H1 (cell line): ENCODE measurements around the gene TCF4. TPM values are rescaled to one million over a fixed set of nuclear protein-coding genes. Genes with fewer than 3 reads are reported as not detected.

Source experiments
- CTCF ChIA-PET: fragments of 300-600 bp; sonication (Branson Sonifier 250); formaldehyde crosslinking; loops from one replicate; lab custom pipeline; 2021; ENCODE audit not compliant: partially characterized antibody; lab: Charles Lee
- POLR2A ChIA-PET: fragments of 300-600 bp; sonication (Branson Sonifier 250); formaldehyde crosslinking; loops from one replicate; lab custom pipeline; 2021; ENCODE audit warnings: inconsistent platforms; ENCODE audit not compliant: partially characterized antibody; lab: Charles Lee
- DNase-seq, 2 experiments: peaks; one replicate each; pipeline versions ENCODE4 v3.0.0 to v3.0.0-alpha.2; 2010 to 2022; ENCODE audit warnings: low spot score in 2 of 2, low read depth in 1 of 2, mixed read lengths in 1 of 2
- FAIRE-seq: peaks from 2 replicates; lab custom pipeline; 2011; peaks lifted over from hg19 to GRCh38; lab: Jason Lieb, UNC
- H2AFZ ChIP-seq: 2 replicates; pipeline ENCODE4 v1.8.1; 2012; ENCODE audit warnings: low read length, inconsistent platforms
- H2AK5ac ChIP-seq: 2 replicates; pipeline ENCODE4 v1.6.1; 2013; ENCODE audit warnings: low read depth, low read length
- H2BK120ac ChIP-seq: replicated peaks from 2 replicates; pipeline ENCODE3; 2013; ENCODE audit warnings: low read depth, low read length, inconsistent platforms
- H2BK12ac ChIP-seq: 2 replicates; pipeline ENCODE4 v1.6.1; 2013; ENCODE audit warnings: low read depth, low read length
- H2BK15ac ChIP-seq: 2 replicates; pipeline ENCODE4 v1.6.1; 2013; ENCODE audit warnings: low read length
- H2BK20ac ChIP-seq: 2 replicates; pipeline ENCODE4 v1.6.1; 2013; ENCODE audit warnings: low read length
- H2BK5ac ChIP-seq: 2 replicates; pipeline ENCODE4 v1.6.1; 2013; ENCODE audit warnings: low read depth, low read length
- H3K14ac ChIP-seq: 2 replicates; pipeline ENCODE4 v1.6.1; 2013; ENCODE audit warnings: inconsistent platforms; ENCODE audit not compliant: insufficient read length
- H3K18ac ChIP-seq: 2 replicates; pipeline ENCODE4 v1.6.1; 2013; ENCODE audit warnings: low read length; ENCODE audit errors: extremely low read depth
- H3K23ac ChIP-seq: 2 replicates; pipeline ENCODE4 v1.6.1; 2013; ENCODE audit warnings: inconsistent platforms; ENCODE audit not compliant: insufficient read length
- H3K23me2 ChIP-seq: 2 replicates; pipeline ENCODE4 v1.6.1; 2013; ENCODE audit warnings: low read depth, low read length
- H3K27ac ChIP-seq: 2 replicates; pipeline ENCODE4 v1.6.1; 2011; ENCODE audit warnings: low read depth, low read length, inconsistent platforms
- H3K27me3 ChIP-seq, 4 experiments: replicated peaks in 1 of 4; 1 replicate in 1 of 4; 2 replicates in 3 of 4; pipeline versions ENCODE4 v1.6.1 to v1.8.1; 2011 to 2013; ENCODE audit warnings: low read length in 3 of 4, mild to moderate bottlenecking in 3 of 4, inconsistent platforms in 2 of 4, mixed read lengths in 2 of 4, moderate library complexity in 1 of 4; ENCODE audit not compliant: control insufficient read depth in 3 of 4, insufficient read depth in 3 of 4; ENCODE audit errors: extremely low read depth in 1 of 4
- H3K36me3 ChIP-seq, 4 experiments: 2 replicates each; pipeline versions ENCODE4 v1.6.1 to v1.8.1; 2011 to 2013; ENCODE audit warnings: mild to moderate bottlenecking in 4 of 4, low read length in 3 of 4, moderate library complexity in 2 of 4, control low read depth in 1 of 4, inconsistent platforms in 1 of 4; ENCODE audit not compliant: insufficient read depth in 4 of 4, control insufficient read depth in 2 of 4
- H3K4ac ChIP-seq: replicated peaks from 2 replicates; pipeline ENCODE3; 2013; ENCODE audit warnings: low read length, low read depth, mixed read lengths, inconsistent platforms; ENCODE audit not compliant: insufficient read length
- H3K4me1 ChIP-seq, 4 experiments: replicated peaks in 1 of 4; 1 replicate in 1 of 4; 2 replicates in 3 of 4; pipeline versions ENCODE4 v1.6.1 to v1.8.1; 2011 to 2013; ENCODE audit warnings: low read length in 3 of 4, inconsistent platforms in 2 of 4, mixed read lengths in 1 of 4; ENCODE audit not compliant: insufficient read depth in 4 of 4, control insufficient read depth in 3 of 4
- H3K4me2 ChIP-seq, 2 experiments: 2 replicates each; pipeline versions ENCODE4 v1.6.1 to v1.8.1; 2011 to 2013; ENCODE audit warnings: low read depth in 2 of 2, low read length in 2 of 2, control low read depth in 1 of 2, inconsistent platforms in 1 of 2, mild to moderate bottlenecking in 1 of 2; ENCODE audit not compliant: insufficient read depth in 1 of 2
- H3K4me3 ChIP-seq, 4 experiments: fragments of 200-600, 300-600 bp in 1 of 4; sonication (generic), shearing (Covaris generic), sonication (Bioruptor Twin) in 1 of 4; 2 replicates each; pipeline versions ENCODE4 v1.5.1 to v1.8.1; 2011 to 2016; ENCODE audit warnings: low read length in 4 of 4, low read depth in 3 of 4, control low read depth in 2 of 4, inconsistent platforms in 2 of 4, mild to moderate bottlenecking in 2 of 4, mixed read lengths in 1 of 4, moderate library complexity in 1 of 4; ENCODE audit not compliant: insufficient read depth in 2 of 4; ENCODE audit errors: extremely low read depth in 1 of 4
- H3K56ac ChIP-seq: replicated peaks from 2 replicates; pipeline ENCODE3; 2013; ENCODE audit warnings: low read depth, mild to moderate bottlenecking, mixed read lengths, low read length, inconsistent platforms; ENCODE audit not compliant: insufficient read length
- H3K79me1 ChIP-seq: 2 replicates; pipeline ENCODE4 v1.6.1; 2013; ENCODE audit warnings: low read depth, low read length, control low read depth
- H3K79me2 ChIP-seq, 2 experiments: 2 replicates each; pipeline versions ENCODE4 v1.6.1 to v1.8.1; 2012 to 2013; ENCODE audit warnings: low read length in 2 of 2, mild to moderate bottlenecking in 2 of 2, inconsistent platforms in 1 of 2; ENCODE audit not compliant: insufficient read depth in 2 of 2, control insufficient read depth in 1 of 2
- H3K9ac ChIP-seq, 4 experiments: replicated peaks in 1 of 4; 1 replicate in 1 of 4; 2 replicates in 3 of 4; pipeline versions ENCODE4 v1.6.1 to v1.8.1; 2011 to 2013; ENCODE audit warnings: low read depth in 3 of 4, low read length in 3 of 4, control low read depth in 2 of 4, mild to moderate bottlenecking in 2 of 4, moderate library complexity in 2 of 4, inconsistent platforms in 1 of 4; ENCODE audit errors: extremely low read depth in 1 of 4
- H3K9me3 ChIP-seq, 2 experiments: 2 replicates each; pipeline versions ENCODE4 v1.6.1 to v1.8.1; 2012 to 2013; ENCODE audit warnings: mild to moderate bottlenecking in 2 of 2, moderate library complexity in 2 of 2, control low read depth in 1 of 2, inconsistent platforms in 1 of 2, low read depth in 1 of 2, low read length in 1 of 2, mixed read lengths in 1 of 2; ENCODE audit not compliant: insufficient read depth in 2 of 2
- H4K20me1 ChIP-seq, 2 experiments: replicated peaks in 1 of 2; 2 replicates each; pipeline versions ENCODE3 to v1.8.1; 2011 to 2013; ENCODE audit warnings: inconsistent platforms in 2 of 2, low read length in 2 of 2, mild to moderate bottlenecking in 1 of 2; ENCODE audit not compliant: insufficient read depth in 2 of 2, control insufficient read depth in 1 of 2
- H4K5ac ChIP-seq: 2 replicates; pipeline ENCODE4 v1.6.1; 2013; ENCODE audit warnings: low read length, low read depth, mixed read lengths, inconsistent platforms; ENCODE audit not compliant: insufficient read length
- H4K8ac ChIP-seq: 2 replicates; pipeline ENCODE4 v1.8.0; 2013; ENCODE audit warnings: mild to moderate bottlenecking, moderate library complexity, low read length, inconsistent platforms; ENCODE audit not compliant: insufficient read depth; ENCODE audit errors: extremely low read depth
- H4K91ac ChIP-seq: replicated peaks from 2 replicates; pipeline ENCODE3; 2013; ENCODE audit warnings: low read length, mixed read lengths, inconsistent platforms; ENCODE audit not compliant: insufficient read length
- JUND ChIP-seq: IDR thresholded peaks from 2 replicates; pipeline ENCODE4 v1.6.1; 2011; ENCODE audit warnings: mild to moderate bottlenecking, improper control_type of control experiment, low read length
- RNF2 ChIP-seq: fragments of 200-900, 300-1000 bp; sonication (generic); IDR thresholded peaks from 2 replicates; pipeline ENCODE4 v1.7.1; 2016; ENCODE audit warnings: borderline replicate concordance, low read depth, mild to moderate bottlenecking, antibody characterized with exemption, low read length; ENCODE audit not compliant: poor library complexity, severe bottlenecking; ENCODE audit errors: missing control alignments
- SP1 ChIP-seq: IDR thresholded peaks from 2 replicates; pipeline ENCODE4 v1.6.1; 2011; ENCODE audit warnings: low read depth, low read length
- SUZ12 ChIP-seq: fragments of 200-600 bp; sonication (generic); IDR thresholded peaks from 2 replicates; pipeline ENCODE4 v1.6.1; 2012; ENCODE audit warnings: mild to moderate bottlenecking, inconsistent platforms, low read length, moderate library complexity, mixed read lengths
- WGBS, 2 experiments: shearing (Covaris generic) in 1 of 2; methylation state at CpG; one replicate each; pipeline versions ENCODE4 v1.1.6 to v1.1.7; 2013 to 2015; ENCODE audit warnings: low lambda C conversion rate in 2 of 2, mixed read lengths in 2 of 2, inconsistent platforms in 1 of 2, low coverage in 1 of 2, missing lambda C conversion rate in 1 of 2; ENCODE audit not compliant: insufficient replicate concordance in 2 of 2, insufficient coverage in 1 of 2, insufficient read length in 1 of 2; ENCODE audit errors: extremely low coverage in 1 of 2, missing lambda C conversion rate in 1 of 2; 5-methylcytosine and 5-hydroxymethylcytosine counted together
- polyA plus RNA-seq, 7 experiments: library from polyadenylated mRNA; depleted of rRNA in 3 of 7; stranded (reverse) in 5 of 7; unstranded in 2 of 7; fragments of >200 nt in 5 of 7; fragments of 200-250 nt in 2 of 7; gene quantifications; 1 replicate in 5 of 7; 2 replicates in 1 of 7; 4 replicates in 1 of 7; pipeline versions ENCODE4 v1.2.1 to v1.2.3, GENCODE V29; 2011 to 2013; ENCODE audit warnings: missing spikeins in 2 of 7, mixed read lengths in 2 of 7
- total RNA-seq: library from RNA; stranded (reverse); fragmentation: NEBNext Ultra II Directional; extraction: Animal tissue kit (Norgen Biotek cat#: 25700); gene quantifications from 2 replicates; pipeline ENCODE4 v1.2.1, GENCODE V29; 2021

TCF4 gene
- total and polyA plus RNA-seq, 2 of the 8 experiments (the other 6 are each of a cell fraction or from before 2014, with no cell fraction given): 59.3 to 118 TPM

DNA sequence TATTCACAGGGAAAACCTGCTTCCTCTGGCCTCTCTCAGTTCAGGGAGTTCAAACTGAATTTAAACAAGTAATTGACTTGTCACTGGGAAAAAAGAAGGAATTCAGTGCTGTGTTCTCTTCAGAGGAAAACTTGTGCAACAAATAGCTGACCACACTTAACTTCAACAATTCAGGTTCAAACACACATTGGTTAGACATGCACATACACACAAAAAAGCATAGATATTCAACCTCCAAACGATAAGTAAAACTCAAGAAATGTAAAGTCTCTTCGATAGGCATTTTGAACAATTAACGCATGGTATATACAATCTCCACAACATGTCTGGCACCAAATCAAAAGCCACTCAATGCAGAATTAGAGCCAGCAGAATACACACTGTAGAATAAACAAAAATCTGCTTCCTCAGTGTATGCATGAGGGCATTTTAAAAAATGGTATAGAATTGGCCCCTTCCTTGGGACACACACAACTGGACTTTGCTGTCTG, 269.0 kb downstream of the TCF4 start:
- H3K56ac ChIP-seq: no peak overlapping the region
- H3K79me2 ChIP-seq: peaks cover 0 to 49% of the 10 kb centered on the region in 2 experiments; a peak in 2 of 4 replicates
- H2AFZ ChIP-seq: no peak overlapping the region
- peaks cover 2 to 4% of the 10 kb centered on the region in 2 experiments for H4K20me1 ChIP-seq
- H3K79me1 ChIP-seq: no peaks in the 10 kb centered on the region
- no peak overlapping the region for H3K18ac ChIP-seq
- no peak overlapping the region for H2BK12ac ChIP-seq
- H3K4me3 ChIP-seq: no peak overlapping the region
- H3K14ac ChIP-seq: no peak overlapping the region
- no peaks in the 10 kb centered on the region for H3K9me3 ChIP-seq
- FAIRE-seq: no peak
- DNase-seq: no peak
- H3K4me2 ChIP-seq: no peak overlapping the region
- POLR2A ChIA-PET: no interaction called here
- peaks cover 0 to 16% (median 7%) of the 10 kb centered on the region in 4 experiments; a peak in 5 of 7 replicates for H3K4me1 ChIP-seq
- TF ChIP-seq SP1 (no peak), RNF2 (no peak), SUZ12 (no peak), JUND (no peak)
- no peak overlapping the region for H3K23ac ChIP-seq
- H4K91ac ChIP-seq: no peak overlapping the region
- 91% methylated on average over 3 of the region's 3 CpGs; no CpG with 5 or more reads in 1 of the 2 experiments for WGBS, 2 experiments
- peaks cover 7% of the 10 kb centered on the region for H3K23me2 ChIP-seq
- H3K27ac ChIP-seq: no peak overlapping the region
- no peak overlapping the region for H3K9ac ChIP-seq
- H4K5ac ChIP-seq: no peak overlapping the region
- no peaks in the 10 kb centered on the region for H3K27me3 ChIP-seq
- no peak overlapping the region for H2BK5ac ChIP-seq
- H2BK120ac ChIP-seq: no peak overlapping the region
- H4K8ac ChIP-seq: no peak overlapping the region
- no peak overlapping the region for H2AK5ac ChIP-seq
- H2BK15ac ChIP-seq: no peak overlapping the region
- no peak overlapping the region for H2BK20ac ChIP-seq
- no peaks in the 10 kb centered on the region for H3K36me3 ChIP-seq
- no peak overlapping the region for H3K4ac ChIP-seq
- CTCF ChIA-PET: interaction anchor here (1.2 kb wide), 1 partner anchor 18 kb away, joined by 3 read pairs; no protein-coding TSS in a partner anchor
